Endodermal cell (in vitro differentiated cells): ENCODE measurements around the gene UQCC2. TPM values are rescaled to one million over a fixed set of nuclear protein-coding genes. Genes with fewer than 3 reads are reported as not detected.

Experiments used
- DNase-seq: peaks from one replicate; pipeline ENCODE4 v3.0.0-alpha.2; 2017
- H3K27ac ChIP-seq: 2 replicates; pipeline ENCODE4 v1.5.1; 2013; ENCODE audit warnings: mild to moderate bottlenecking, low read depth, low read length, moderate library complexity
- H3K27me3 ChIP-seq: 2 replicates; pipeline ENCODE4 v1.6.1; 2013; ENCODE audit warnings: mild to moderate bottlenecking, low read length, moderate library complexity; ENCODE audit not compliant: insufficient read depth, control insufficient read depth, poor library complexity, severe bottlenecking
- H3K36me3 ChIP-seq: 2 replicates; pipeline ENCODE4 v1.7.0; 2013; ENCODE audit warnings: mild to moderate bottlenecking, low read length, moderate library complexity; ENCODE audit not compliant: control insufficient read depth, insufficient read depth
- H3K4me1 ChIP-seq: one replicate; pipeline ENCODE4 v1.7.0; 2013; ENCODE audit warnings: low read length; ENCODE audit not compliant: control insufficient read depth, insufficient read depth
- H3K4me3 ChIP-seq: 2 replicates; pipeline ENCODE4 v1.5.1; 2013; ENCODE audit warnings: mild to moderate bottlenecking, low read length, moderate library complexity
- H3K9ac ChIP-seq: 2 replicates; pipeline ENCODE4 v1.6.1; 2013; ENCODE audit warnings: mild to moderate bottlenecking, low read length, moderate library complexity; ENCODE audit not compliant: poor library complexity, severe bottlenecking; ENCODE audit errors: extremely low read depth
- H3K9me3 ChIP-seq: 2 replicates; pipeline ENCODE4 v1.6.1; 2013; ENCODE audit warnings: mild to moderate bottlenecking, low read length, moderate library complexity; ENCODE audit not compliant: control insufficient read depth
- H3K27ac Mint-ChIP-seq: 2 replicates; pipeline ENCODE4 v1.8.0; 2020; ENCODE audit warnings: mixed read lengths
- H3K27me3 Mint-ChIP-seq: 2 replicates; pipeline ENCODE4 v1.8.0; 2021; ENCODE audit warnings: mild to moderate bottlenecking, mixed read lengths; ENCODE audit not compliant: insufficient read depth
- H3K36me3 Mint-ChIP-seq: 2 replicates; pipeline ENCODE4 v1.8.0; 2020; ENCODE audit warnings: low read depth, mixed read lengths
- H3K4me1 Mint-ChIP-seq: 2 replicates; pipeline ENCODE4 v1.8.0; 2020; ENCODE audit warnings: mixed read lengths
- H3K4me3 Mint-ChIP-seq: 2 replicates; pipeline ENCODE4 v1.8.0; 2020; ENCODE audit warnings: mild to moderate bottlenecking, moderate library complexity, mixed read lengths
- H3K9me3 Mint-ChIP-seq: 2 replicates; pipeline ENCODE4 v1.8.0; 2020; ENCODE audit warnings: mild to moderate bottlenecking, mixed read lengths
- CTCF ChIP-seq: fragments of 200-600 bp; sonication (generic); conservative IDR thresholded peaks from 2 replicates; pipeline ENCODE4 v1.5.0; 2021; ENCODE audit warnings: antibody characterized with exemption, mild to moderate bottlenecking
- WGBS, 2 experiments: methylation state at CpG; one replicate each; pipeline versions ENCODE4 v1.1.5 to v1.1.7; 2013; ENCODE audit warnings: missing lambda C conversion rate in 2 of 2, mixed read lengths in 1 of 2; ENCODE audit not compliant: insufficient coverage in 1 of 2, insufficient read length in 1 of 2; 5-methylcytosine and 5-hydroxymethylcytosine counted together
- total RNA-seq, 2 donors: library from RNA; stranded (reverse); fragmentation: NEBNext Ultra II Directional in 1 of 2; extraction: Animal tissue kit (Norgen Biotek cat#: 25700) in 1 of 2; gene quantifications; 2 replicates in 1 of 2; 3 replicates in 1 of 2; pipeline ENCODE4 v1.2.1, GENCODE V29; 2021

The UQCC2 gene
- total RNA-seq, 2 donors from 2014 or later: 120 to 174 TPM

GRCh38 chr6:33716379-33716778 lies 4.9 kb upstream of the UQCC2 start:
- Histone ChIP-seq H3K27ac (no peak overlapping the region), H3K9ac (no peak overlapping the region), H3K36me3 (no peaks in the 10 kb centered on the region), H3K4me1 (no peaks in the 10 kb centered on the region), H3K4me3 (no peak overlapping the region), H3K9me3 (no peaks in the 10 kb centered on the region), H3K27me3 (no peaks in the 10 kb centered on the region)
- peak; percentile 67 for DNase-seq
- H3K4me3 Mint-ChIP-seq: no peak overlapping the region
- WGBS, 2 experiments: 72 to 82% methylated on average over 3 to 7 of the region's 7 CpGs
- no peak overlapping the region for H3K27ac Mint-ChIP-seq
- H3K36me3 Mint-ChIP-seq: no peaks in the 10 kb centered on the region
- H3K27me3 Mint-ChIP-seq: peaks cover 6% of the 10 kb centered on the region
- TF ChIP-seq CTCF: no peak
- peaks cover 13% of the 10 kb centered on the region for H3K4me1 Mint-ChIP-seq
- no peaks in the 10 kb centered on the region for H3K9me3 Mint-ChIP-seq

- peaks cover 12% of the 10 kb centered on the region for H3K36me3 Mint-ChIP-seq
- no peaks in the 10 kb centered on the region for H3K9me3 Mint-ChIP-seq
- Histone ChIP-seq H3K4me1 (peaks cover 7% of the 10 kb centered on the region), H3K9ac (no peak overlapping the region), H3K9me3 (no peaks in the 10 kb centered on the region), H3K27me3 (no peaks in the 10 kb centered on the region), H3K4me3 (no peak overlapping the region), H3K27ac (no peak overlapping the region), H3K36me3 (peaks cover 11% of the 10 kb centered on the region)
- H3K4me3 Mint-ChIP-seq: no peak overlapping the region
- H3K27me3 Mint-ChIP-seq: no peaks in the 10 kb centered on the region
- no peak for TF ChIP-seq CTCF
- H3K27ac Mint-ChIP-seq: no peak overlapping the region
- no peak for DNase-seq
- WGBS, 2 experiments: 92 to 100% methylated on average over 6 of the region's 7 CpGs
- peaks cover 22% of the 10 kb centered on the region for H3K4me1 Mint-ChIP-seq
These were observed 3.0 kb upstream of the UQCC2 start for GRCh38 chr6:33714385-33715040.

- H3K27me3 ChIP-seq: no peaks in the 10 kb centered on the region
- H3K9ac ChIP-seq: no peak overlapping the region
- Mint-ChIP-seq H3K27ac (no peak overlapping the region), H3K36me3 (peaks cover 19% of the 10 kb centered on the region), H3K9me3 (no peaks in the 10 kb centered on the region), H3K4me3 (no peak overlapping the region), H3K27me3 (no peaks in the 10 kb centered on the region), H3K4me1 (peaks cover 22% of the 10 kb centered on the region)
- DNase-seq: no peak
- no peak overlapping the region for H3K27ac ChIP-seq
- peaks cover 18% of the 10 kb centered on the region for H3K36me3 ChIP-seq
- no peak for TF ChIP-seq CTCF
- 67 to 72% methylated on average over 2 of the region's 2 CpGs for WGBS, 2 experiments
- no peak overlapping the region for H3K4me3 ChIP-seq
- H3K4me1 ChIP-seq: peaks cover 7% of the 10 kb centered on the region
- H3K9me3 ChIP-seq: no peaks in the 10 kb centered on the region
These were observed 2.3 kb upstream of the UQCC2 start for GRCh38 chr6:33713786-33714185.
